Measurements from ENCODE around the gene ZNF445.
A peak's percentile ranks its signal among the peaks of the same experiment; 100 is the strongest.
"Not testable (repeated sequence)": the region's sequence is repeated elsewhere in the genome, so short reads cannot be mapped to it uniquely, and the experiment has no call there.

ZNF445 gene

DNA sequence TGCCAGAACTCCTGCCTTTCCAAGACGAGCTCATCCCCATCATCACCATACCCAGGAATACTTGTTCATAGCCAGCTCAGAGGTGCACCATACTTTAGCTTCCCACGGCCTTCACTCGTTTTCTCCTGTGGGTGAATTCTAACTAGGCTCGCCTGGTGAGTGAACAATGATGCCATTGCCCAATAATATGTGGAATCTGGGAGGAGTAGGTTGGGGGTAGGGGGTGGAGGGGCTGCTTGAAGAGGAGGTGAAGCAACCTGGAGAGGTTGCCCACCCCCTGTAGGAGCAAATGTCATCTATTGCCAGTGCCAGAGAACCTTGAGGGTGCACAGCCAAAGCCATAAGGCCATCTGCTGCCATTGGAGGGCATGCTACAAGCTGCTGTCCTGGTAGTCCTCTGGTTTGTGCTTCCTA lies 592 bp upstream of the ZNF445 start:
- TF ChIP-seq, protein P1, sequence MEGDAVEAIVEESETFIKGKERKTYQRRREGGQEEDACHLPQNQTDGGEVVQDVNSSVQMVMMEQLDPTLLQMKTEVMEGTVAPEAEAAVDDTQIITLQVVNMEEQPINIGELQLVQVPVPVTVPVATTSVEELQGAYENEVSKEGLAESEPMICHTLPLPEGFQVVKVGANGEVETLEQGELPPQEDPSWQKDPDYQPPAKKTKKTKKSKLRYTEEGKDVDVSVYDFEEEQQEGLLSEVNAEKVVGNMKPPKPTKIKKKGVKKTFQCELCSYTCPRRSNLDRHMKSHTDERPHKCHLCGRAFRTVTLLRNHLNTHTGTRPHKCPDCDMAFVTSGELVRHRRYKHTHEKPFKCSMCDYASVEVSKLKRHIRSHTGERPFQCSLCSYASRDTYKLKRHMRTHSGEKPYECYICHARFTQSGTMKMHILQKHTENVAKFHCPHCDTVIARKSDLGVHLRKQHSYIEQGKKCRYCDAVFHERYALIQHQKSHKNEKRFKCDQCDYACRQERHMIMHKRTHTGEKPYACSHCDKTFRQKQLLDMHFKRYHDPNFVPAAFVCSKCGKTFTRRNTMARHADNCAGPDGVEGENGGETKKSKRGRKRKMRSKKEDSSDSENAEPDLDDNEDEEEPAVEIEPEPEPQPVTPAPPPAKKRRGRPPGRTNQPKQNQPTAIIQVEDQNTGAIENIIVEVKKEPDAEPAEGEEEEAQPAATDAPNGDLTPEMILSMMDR (IDR thresholded peaks at IDR 0.05; ENCODE audit: extremely low read depth, insufficient read depth, missing control alignments): no peak
- DNase-seq (ENCODE audit: low spot score): peak; percentile 27
- in situ Hi-C loops (cut with MboI; ENCODE audit: low pct_unique_long_range_greater_than_20kb, low sequenced_read_pairs, unreplicated experiment): no loop called here

DNA sequence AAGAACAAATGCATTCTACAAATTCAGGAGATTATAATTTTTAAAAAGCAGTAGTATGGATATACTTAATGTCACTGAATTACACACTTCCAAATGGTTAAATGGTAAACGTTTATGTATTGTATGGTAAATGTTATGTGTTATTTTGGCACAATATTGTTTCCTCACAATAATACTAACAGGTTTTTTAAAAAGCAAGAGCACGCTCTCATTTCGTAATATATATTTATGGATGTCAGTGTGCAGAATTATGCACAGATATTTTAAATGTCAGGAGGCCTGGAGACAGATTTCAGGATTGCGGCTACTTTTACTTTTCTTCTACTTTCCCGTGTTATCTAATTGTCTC lies 533 bp downstream of the ZNF445 start:
- TF ChIP-seq, protein P1 (IDR thresholded peaks at IDR 0.05; ENCODE audit: extremely low read depth, insufficient read depth, missing control alignments): no peak
- no peak for DNase-seq (ENCODE audit: low spot score)
- in situ Hi-C loops (cut with MboI; ENCODE audit: low pct_unique_long_range_greater_than_20kb, low sequenced_read_pairs, unreplicated experiment): no loop called here

DNA sequence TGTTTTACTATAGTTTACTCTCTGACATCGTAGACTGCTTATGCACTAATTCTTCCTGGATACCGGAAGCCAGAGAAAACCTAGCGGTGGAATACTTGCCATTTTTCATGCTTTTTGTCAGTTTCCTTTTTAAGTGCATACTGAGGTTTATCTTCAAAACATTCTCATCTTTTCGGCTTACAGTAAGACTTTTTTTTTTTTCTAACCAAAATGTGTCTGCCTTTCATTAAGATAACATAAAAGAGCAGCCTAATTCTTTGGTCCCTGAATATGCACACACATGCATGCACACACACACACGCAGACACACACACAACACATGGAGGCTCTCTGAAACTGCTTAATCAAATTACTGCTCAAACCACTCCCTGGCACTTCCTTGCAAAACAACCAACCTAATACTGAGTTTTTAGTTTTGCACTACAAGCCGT lies 1.3 kb downstream of the ZNF445 start:
- DNase-seq (ENCODE audit: low spot score): no peak
- TF ChIP-seq, protein P1 (IDR thresholded peaks at IDR 0.05; ENCODE audit: extremely low read depth, insufficient read depth, missing control alignments): no peak
- in situ Hi-C loops (cut with MboI; ENCODE audit: low pct_unique_long_range_greater_than_20kb, low sequenced_read_pairs, unreplicated experiment): no loop called here

DNA sequence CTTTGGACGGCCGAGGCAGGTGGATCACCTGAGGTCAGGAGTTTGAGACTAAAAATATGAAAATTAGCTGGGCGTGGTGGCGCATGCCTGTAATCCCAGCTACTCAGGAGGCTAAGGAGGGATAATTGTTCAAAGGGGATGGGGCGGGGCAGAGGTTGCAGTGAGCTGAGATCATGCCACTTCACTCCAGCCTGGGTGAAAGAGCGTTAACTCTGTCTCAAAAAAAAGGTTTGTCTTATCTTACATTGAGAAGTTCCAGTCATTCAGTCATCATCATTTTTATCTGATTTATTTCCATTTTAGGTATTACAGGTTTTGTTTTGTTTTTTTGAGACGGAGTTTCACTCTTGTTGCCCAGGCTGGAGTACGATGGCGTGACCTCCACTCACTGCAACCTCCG lies 2.6 kb downstream of the ZNF445 start:
- in situ Hi-C loops (cut with MboI; ENCODE audit: low pct_unique_long_range_greater_than_20kb, low sequenced_read_pairs, unreplicated experiment); DNase-seq (ENCODE audit: low spot score): not testable (repeated sequence)

DNA sequence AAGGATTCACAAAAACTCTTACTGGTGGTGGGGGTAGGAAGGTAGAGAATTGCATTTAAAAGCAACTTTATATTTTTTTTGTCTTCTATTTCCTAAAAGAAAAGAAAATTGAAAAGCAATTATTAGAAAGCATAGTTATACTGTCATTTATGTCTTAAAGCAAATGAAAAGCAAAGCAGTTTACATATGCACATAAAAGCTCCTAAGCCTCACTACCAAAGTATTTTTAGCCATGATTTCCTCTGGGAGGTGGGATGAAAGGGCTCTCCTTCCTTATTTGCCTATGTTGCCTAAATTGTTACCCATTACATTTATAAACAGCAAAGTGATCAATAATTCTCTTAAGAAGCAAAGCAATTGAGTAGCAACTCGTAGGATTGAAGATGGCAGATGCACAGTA lies 7.0 kb downstream of the ZNF445 start:
- DNase-seq (ENCODE audit: low spot score): no peak
- in situ Hi-C loops (cut with MboI; ENCODE audit: low pct_unique_long_range_greater_than_20kb, low sequenced_read_pairs, unreplicated experiment): no loop called here
- TF ChIP-seq, protein P1 (IDR thresholded peaks at IDR 0.05; ENCODE audit: extremely low read depth, insufficient read depth, missing control alignments): no peak

DNA sequence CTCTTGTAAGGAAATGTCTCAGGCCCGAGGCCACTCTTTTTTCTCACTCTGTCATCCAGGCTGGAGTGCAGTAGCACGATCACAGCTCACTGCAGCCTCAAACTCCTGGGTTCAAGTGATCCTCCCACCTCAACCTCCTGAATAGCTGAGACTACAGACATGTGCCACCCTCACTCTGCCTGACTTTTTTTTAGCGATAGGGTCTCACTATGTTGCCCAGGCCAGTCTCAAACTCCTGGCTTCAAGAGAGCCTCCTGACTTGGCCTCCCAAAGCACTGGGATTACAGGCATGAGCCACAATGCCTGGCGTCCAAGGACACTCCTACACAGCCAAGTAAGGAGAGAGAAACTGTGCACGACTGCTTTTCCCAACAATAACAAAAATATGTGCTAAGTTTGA lies 7.6 kb downstream of the ZNF445 start:
- DNase-seq (ENCODE audit: low spot score): no peak
- in situ Hi-C loops (cut with MboI; ENCODE audit: low pct_unique_long_range_greater_than_20kb, low sequenced_read_pairs, unreplicated experiment): no loop called here
- TF ChIP-seq, protein P1 (IDR thresholded peaks at IDR 0.05; ENCODE audit: extremely low read depth, insufficient read depth, missing control alignments): no peak

DNA sequence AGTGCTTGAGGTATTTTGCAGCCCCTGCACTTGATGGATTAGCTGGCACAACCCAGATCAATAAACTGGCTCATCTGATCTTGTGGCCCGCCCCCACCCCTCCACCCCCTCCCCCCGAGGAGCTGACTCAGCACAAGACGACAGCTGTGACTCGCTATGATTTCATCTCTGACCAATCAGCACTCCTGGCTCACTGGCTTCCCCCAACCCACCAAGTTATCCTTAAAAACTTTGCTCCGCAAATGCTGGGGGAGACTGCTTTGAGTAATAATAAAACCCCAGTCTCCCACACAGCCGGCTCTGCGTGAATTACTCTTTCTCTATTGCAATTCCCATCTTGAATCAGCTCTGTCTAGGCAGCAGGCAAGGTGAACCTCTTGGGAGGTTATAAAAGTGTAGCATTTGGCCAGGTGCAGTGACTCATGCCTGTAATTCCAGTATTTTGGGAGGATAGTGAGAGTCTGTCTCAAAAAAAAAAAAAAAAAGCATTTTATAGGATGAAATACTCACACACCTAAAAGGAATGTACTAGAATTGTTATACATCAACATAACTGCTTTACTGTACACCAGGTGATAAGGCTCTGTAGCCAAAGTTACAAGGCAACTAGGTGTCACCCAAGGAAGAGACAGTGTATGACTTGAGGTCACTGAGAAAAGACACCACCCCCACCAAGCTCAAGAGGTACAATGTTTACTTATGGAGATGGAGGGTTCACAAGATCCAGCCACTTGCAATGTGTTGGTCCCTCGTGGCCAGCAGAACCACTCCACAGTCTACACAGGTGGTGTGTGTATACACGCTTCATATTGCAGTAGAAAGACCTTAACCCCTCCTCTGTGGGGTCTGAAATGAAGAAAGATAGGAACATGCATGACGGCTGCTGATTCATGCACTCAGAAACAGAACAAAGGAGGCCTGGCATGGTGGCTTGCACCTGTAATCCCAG lies 8.6 kb downstream of the ZNF445 start:
- in situ Hi-C loops (cut with MboI; ENCODE audit: low pct_unique_long_range_greater_than_20kb, low sequenced_read_pairs, unreplicated experiment): no loop called here
- TF ChIP-seq, protein P1 (IDR thresholded peaks at IDR 0.05; ENCODE audit: extremely low read depth, insufficient read depth, missing control alignments): no peak
- no peak for DNase-seq (ENCODE audit: low spot score)

DNA sequence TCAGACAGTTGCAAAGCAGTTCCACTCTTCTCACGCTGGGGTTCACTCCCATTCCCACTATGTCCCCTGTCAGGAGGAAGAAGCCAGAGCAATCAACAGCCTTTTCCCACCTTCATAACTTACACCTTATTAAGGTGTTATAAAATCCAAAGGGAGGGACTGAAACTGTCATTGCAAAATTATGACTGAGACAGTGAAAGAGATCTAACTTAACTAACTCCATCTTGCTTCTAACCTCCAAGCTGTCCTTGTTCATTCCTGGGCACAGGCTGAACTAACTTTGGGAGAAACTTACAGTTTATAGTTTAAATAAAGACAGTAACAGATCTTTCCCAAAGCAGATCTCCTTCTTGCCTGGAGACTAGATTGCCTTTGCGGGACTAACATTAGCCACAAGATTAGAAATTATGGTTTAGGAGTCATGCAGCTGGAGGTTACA lies 9.4 kb downstream of the ZNF445 start:
- in situ Hi-C loops (cut with MboI; ENCODE audit: low pct_unique_long_range_greater_than_20kb, low sequenced_read_pairs, unreplicated experiment); DNase-seq (ENCODE audit: low spot score): not testable (repeated sequence)

Measured in GM13977 (cell line).